IMR-90 (cell line): ENCODE measurements around the gene ZNF485. TPM values are rescaled to one million over a fixed set of nuclear protein-coding genes. Genes with fewer than 3 reads are reported as not detected.

Source experiments
- ATAC-seq: fragments of 200-7000 bp; cut with Tn5 transposase; 2 replicates; pipeline ENCODE4 v1.9.1; 2020; ENCODE audit warnings: low read depth, mild to moderate bottlenecking, moderate library complexity
- BruUV-seq: library from RNA; stranded (reverse); fragments of 400-500 nt; replicated peaks from 2 replicates; lab custom pipeline; 2021; lab: Mats Ljungman, UMichigan
- CTCF ChIA-PET: fragments of 300-600 bp; formaldehyde crosslinking; extraction: SDS; loops from one replicate; lab custom pipeline; 2021; ENCODE audit warnings: antibody characterized with exemption; lab: Yijun Ruan, JAX
- POLR2A ChIA-PET: fragments of 300-600 bp; sonication (Branson Sonifier 250); formaldehyde crosslinking; loops from one replicate; lab custom pipeline; 2022; ENCODE audit warnings: antibody characterized with exemption; ENCODE audit not compliant: unreplicated experiment; lab: Charles Lee
- DNase-seq: peaks from one replicate; pipeline ENCODE4 v3.0.0; 2013
- H2AFZ ChIP-seq: replicated peaks from 2 replicates; pipeline ENCODE3; 2013; ENCODE audit warnings: low read length, mild to moderate bottlenecking; ENCODE audit not compliant: poor library complexity
- H2AK5ac ChIP-seq: 2 replicates; pipeline ENCODE4 v1.6.1; 2013; ENCODE audit warnings: low read depth, low read length, inconsistent platforms
- H2AK9ac ChIP-seq: replicated peaks from 2 replicates; pipeline ENCODE3; 2013; ENCODE audit warnings: mild to moderate bottlenecking, low read depth, low read length, moderate library complexity; ENCODE audit not compliant: poor library complexity
- H2BK120ac ChIP-seq: 2 replicates; pipeline ENCODE4 v1.6.1; 2013; ENCODE audit warnings: low read depth, low read length, inconsistent platforms
- H2BK15ac ChIP-seq: 3 replicates; pipeline ENCODE4 v1.6.1; 2013; ENCODE audit warnings: low read depth, low read length, inconsistent platforms
- H2BK20ac ChIP-seq: 2 replicates; pipeline ENCODE4 v1.6.1; 2013; ENCODE audit warnings: low read depth, mild to moderate bottlenecking, inconsistent platforms, low read length, moderate library complexity
- H2BK5ac ChIP-seq: 2 replicates; pipeline ENCODE4 v1.6.1; 2013; ENCODE audit warnings: mild to moderate bottlenecking, low read depth, low read length, inconsistent platforms; ENCODE audit not compliant: poor library complexity, severe bottlenecking
- H3K14ac ChIP-seq: replicated peaks from 2 replicates; pipeline ENCODE4 v1.6.1; 2013; ENCODE audit warnings: low read depth, low read length, inconsistent platforms
- H3K18ac ChIP-seq: 2 replicates; pipeline ENCODE4 v1.6.1; 2013; ENCODE audit warnings: low read depth, low read length, control low read depth
- H3K23ac ChIP-seq: 2 replicates; pipeline ENCODE4 v1.6.1; 2013; ENCODE audit warnings: low read depth, low read length, inconsistent platforms
- H3K27ac ChIP-seq: 2 replicates; pipeline ENCODE4 v1.5.1; 2013; ENCODE audit warnings: mild to moderate bottlenecking, control low read depth, low read length; ENCODE audit not compliant: insufficient read depth
- H3K27me3 ChIP-seq: 2 replicates; pipeline ENCODE4 v1.6.1; 2013; ENCODE audit warnings: low read length; ENCODE audit not compliant: control insufficient read depth, insufficient read depth
- H3K36me3 ChIP-seq: 2 replicates; pipeline ENCODE4 v1.6.1; 2013; ENCODE audit warnings: low read length, mixed read lengths; ENCODE audit not compliant: control insufficient read depth, insufficient read depth
- H3K4ac ChIP-seq: 2 replicates; pipeline ENCODE4 v1.6.1; 2013; ENCODE audit warnings: low read depth, low read length, inconsistent platforms
- H3K4me1 ChIP-seq: 2 replicates; pipeline ENCODE4 v1.6.1; 2013; ENCODE audit warnings: low read length, mixed read lengths; ENCODE audit not compliant: control insufficient read depth, insufficient read depth
- H3K4me2 ChIP-seq: 2 replicates; pipeline ENCODE4 v1.6.1; 2013; ENCODE audit warnings: low read depth, mild to moderate bottlenecking, control low read depth, low read length, moderate library complexity
- H3K4me3 ChIP-seq: 2 replicates; pipeline ENCODE4 v1.5.1; 2013; ENCODE audit warnings: low read depth, mild to moderate bottlenecking, control low read depth, low read length, moderate library complexity; ENCODE audit not compliant: insufficient read depth
- H3K56ac ChIP-seq: 2 replicates; pipeline ENCODE4 v1.6.1; 2013; ENCODE audit warnings: low read length, inconsistent platforms; ENCODE audit not compliant: insufficient read depth; ENCODE audit errors: extremely low read depth
- H3K79me1 ChIP-seq, 2 experiments: 2 replicates each; pipeline ENCODE4 v1.6.1; 2013; ENCODE audit warnings: low read length in 2 of 2, inconsistent platforms in 1 of 2, low read depth in 1 of 2
- H3K9ac ChIP-seq: 2 replicates; pipeline ENCODE4 v1.6.1; 2013; ENCODE audit warnings: low read depth, low read length, control low read depth
- H3K9me1 ChIP-seq: 2 replicates; pipeline ENCODE4 v1.6.1; 2013; ENCODE audit warnings: low read length, inconsistent platforms; ENCODE audit not compliant: insufficient read depth
- H3K9me3 ChIP-seq: 2 replicates; pipeline ENCODE4 v1.6.1; 2013; ENCODE audit warnings: low read length; ENCODE audit not compliant: control insufficient read depth, insufficient read depth
- H4K20me1 ChIP-seq: 2 replicates; pipeline ENCODE4 v1.6.1; 2013; ENCODE audit warnings: low read length, inconsistent platforms; ENCODE audit not compliant: insufficient read depth
- H4K5ac ChIP-seq: 2 replicates; pipeline ENCODE4 v1.6.1; 2013; ENCODE audit warnings: mild to moderate bottlenecking, low read depth, low read length, control low read depth
- H4K8ac ChIP-seq, 2 experiments: 2 replicates each; pipeline ENCODE4 v1.6.1; 2013; ENCODE audit warnings: low read depth in 2 of 2, low read length in 2 of 2, control low read depth in 1 of 2, inconsistent platforms in 1 of 2
- H4K91ac ChIP-seq: 2 replicates; pipeline ENCODE4 v1.6.1; 2013; ENCODE audit warnings: low read depth, low read length, inconsistent platforms; ENCODE audit not compliant: insufficient read depth
- BHLHE40 ChIP-seq: fragments of 150-350 bp; IDR thresholded peaks from 2 replicates; pipeline ENCODE4 v1.6.1; 2016; ENCODE audit warnings: mild to moderate bottlenecking, low read depth, low read length
- CEBPB ChIP-seq: IDR thresholded peaks from 2 replicates; pipeline ENCODE4 v1.6.1; 2012; ENCODE audit warnings: low read depth, low read length, improper control_type of control experiment
- CHD1 ChIP-seq: IDR thresholded peaks from 2 replicates; pipeline ENCODE4 v1.6.1; 2012; ENCODE audit warnings: low read depth, low read length, improper control_type of control experiment
- FOS ChIP-seq: fragments of 150-350 bp; IDR thresholded peaks from 2 replicates; pipeline ENCODE4 v1.6.1; 2016; ENCODE audit warnings: low read depth, low read length
- MAFK ChIP-seq: IDR thresholded peaks from 2 replicates; pipeline ENCODE4 v1.6.1; 2012; ENCODE audit warnings: low read depth, low read length, improper control_type of control experiment
- MAZ ChIP-seq: IDR thresholded peaks from 2 replicates; pipeline ENCODE4 v1.6.1; 2012; ENCODE audit warnings: low read depth, mild to moderate bottlenecking, low read length, improper control_type of control experiment, moderate library complexity, borderline replicate concordance
- MXI1 ChIP-seq: IDR thresholded peaks from 2 replicates; pipeline ENCODE4 v1.6.1; 2012; ENCODE audit warnings: low read depth, mild to moderate bottlenecking, low read length, moderate library complexity, borderline replicate concordance
- NFE2L2 ChIP-seq: fragments of 150-350 bp; IDR thresholded peaks from 2 replicates; pipeline ENCODE4 v1.6.1; 2016; ENCODE audit warnings: low read depth, mild to moderate bottlenecking, low read length
- POLR2A ChIP-seq: IDR thresholded peaks from 2 replicates; pipeline ENCODE4 v1.6.1; 2012; ENCODE audit warnings: mild to moderate bottlenecking, low read depth, low read length
- RAD21 ChIP-seq: IDR thresholded peaks from 2 replicates; pipeline ENCODE4 v1.6.1; 2012; ENCODE audit warnings: low read length, improper control_type of control experiment
- RCOR1 ChIP-seq: IDR thresholded peaks from 2 replicates; pipeline ENCODE4 v1.6.1; 2012; ENCODE audit warnings: mild to moderate bottlenecking, low read length, improper control_type of control experiment; ENCODE audit not compliant: insufficient replicate concordance
- RFX5 ChIP-seq: IDR thresholded peaks from 2 replicates; pipeline ENCODE4 v1.8.0; 2012; ENCODE audit warnings: low read depth, mild to moderate bottlenecking, low read length, moderate library complexity
- SMC3 ChIP-seq: fragments of 150-350 bp; IDR thresholded peaks from 2 replicates; pipeline ENCODE4 v1.6.1; 2016; ENCODE audit warnings: low read depth, mild to moderate bottlenecking, antibody characterized with exemption, low read length, moderate library complexity
- WGBS, 2 experiments: methylation state at CpG; one replicate each; pipeline versions ENCODE4 v1.1.5 to v1.1.7; 2013; ENCODE audit warnings: missing lambda C conversion rate in 2 of 2; ENCODE audit not compliant: insufficient read length in 1 of 2; ENCODE audit errors: extremely low coverage in 2 of 2; 5-methylcytosine and 5-hydroxymethylcytosine counted together
- dilution Hi-C: fragments of 300-500 bp; cut with HindIII; formaldehyde crosslinking; loops from one replicate; pipeline ENCODE4 v1.14.3; 2018; ENCODE audit warnings: low sequenced_read_pairs; ENCODE audit not compliant: unreplicated experiment
- in situ Hi-C: fragments of 300-500 bp; cut with MboI; formaldehyde crosslinking; loops from 3 replicates; pipeline ENCODE4 v1.14.3; 2019; ENCODE audit warnings: low sequenced_read_pairs, inconsistent platforms, mixed read lengths
- intact Hi-C: fragments of 100-400 bp; cut with micrococcal nuclease; formaldehyde crosslinking; loops from 2 replicates; pipeline ENCODE4 v1.10.0; 2022
- polyA plus RNA-seq, 3 experiments: library from polyadenylated mRNA; depleted of rRNA; stranded (reverse); fragments of >200 nt; gene quantifications; 2 replicates each; pipeline ENCODE4 v1.2.3, GENCODE V29; 2012; ENCODE audit warnings: low replicate concordance in 1 of 3
- total RNA-seq: library from RNA; depleted of rRNA; stranded (reverse); fragments of >200 nt; gene quantifications from 2 replicates; pipeline ENCODE4 v1.2.3, GENCODE V29; 2012
- TF ChIP-seq, protein P1 (sequence below): fragments of 150-350 bp; IDR thresholded peaks from 2 replicates; pipeline ENCODE4 v1.6.1; 2017; ENCODE audit warnings: mild to moderate bottlenecking, antibody characterized with exemption, low read length, low read depth
- TF ChIP-seq, protein P2 (sequence below): conservative IDR thresholded peaks from 2 replicates; pipeline ENCODE4 v1.5.1; 2012; ENCODE audit warnings: mild to moderate bottlenecking, low read depth, low read length, improper control_type of control experiment
- TF ChIP-seq, protein P3 (sequence below): fragments of 150-350 bp; IDR thresholded peaks from 2 replicates; pipeline ENCODE4 v1.6.1; 2016; ENCODE audit warnings: low read depth, mild to moderate bottlenecking, low read length, moderate library complexity, borderline replicate concordance

ZNF485 gene
- total and polyA plus RNA-seq, 2 of the 4 experiments (the other 2 are of a cell fraction), result 1.0 to 2.2 TPM

DNA sequence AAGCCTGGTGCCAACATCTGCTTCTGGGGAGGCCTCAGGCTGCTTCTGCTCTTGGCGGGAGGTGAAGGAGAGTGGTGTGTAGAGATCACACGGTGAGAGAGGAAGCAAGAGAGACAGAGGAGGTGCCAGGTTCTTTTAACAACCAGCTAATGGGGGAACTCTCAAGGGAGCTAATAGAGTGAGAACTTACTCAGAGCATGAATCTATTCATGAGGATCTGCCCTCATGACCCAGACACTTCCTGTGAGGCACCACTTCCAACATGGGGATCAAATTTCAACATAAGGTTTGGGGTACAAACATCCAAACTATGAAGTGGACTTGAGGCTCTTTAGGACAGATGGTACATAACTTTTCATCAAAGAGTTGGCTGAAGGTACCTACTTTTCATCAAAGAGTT, 47.5 kb downstream of the ZNF485 start:
- WGBS, 2 experiments, result no CpG with 5 or more reads among the region's 2 CpGs
- peaks cover 3% of the 10 kb centered on the region; the same call in 1 of the 2 replicates for H3K27me3 ChIP-seq
- dilution Hi-C loops (no loop called here), in situ Hi-C loops (no loop called here), intact Hi-C loops (no loop called here)
- no peak overlapping the region for H3K14ac ChIP-seq
- H2AFZ ChIP-seq, result no peak overlapping the region
- H4K20me1 ChIP-seq, result no peaks in the 10 kb centered on the region
- H3K9ac ChIP-seq, result no peak overlapping the region
- no peak overlapping the region for H3K4me2 ChIP-seq
- H3K27ac ChIP-seq, result no peak overlapping the region
- peak; percentile 38 for ATAC-seq
- H2BK15ac ChIP-seq, result no peak overlapping the region
- no peak overlapping the region for H4K91ac ChIP-seq
- CTCF ChIA-PET, result no interaction called here
- peak; percentile 32 for DNase-seq
- H3K56ac ChIP-seq, result no peak overlapping the region
- H2AK9ac ChIP-seq, result no peak overlapping the region
- no peak overlapping the region for H3K4ac ChIP-seq
- H2BK20ac ChIP-seq, result no peak overlapping the region
- no peak overlapping the region for H2BK120ac ChIP-seq
- H3K79me1 ChIP-seq, result no peaks in the 10 kb centered on the region; a peak in 1 of 4 replicates
- H3K9me3 ChIP-seq, result no peaks in the 10 kb centered on the region
- no peaks in the 10 kb centered on the region for H3K36me3 ChIP-seq
- H2BK5ac ChIP-seq, result no peak overlapping the region
- 0 out of 2 replicates have a peak, but pooled peaks cover 2% of the 10 kb centered on the region for H3K4me1 ChIP-seq
- POLR2A ChIA-PET, result no interaction called here
- no TSS peak for BruUV-seq
- H2AK5ac ChIP-seq, result no peak overlapping the region
- H4K8ac ChIP-seq, result no peak overlapping the region
- no peak overlapping the region for H4K5ac ChIP-seq
- no peak overlapping the region for H3K4me3 ChIP-seq
- H3K9me1 ChIP-seq, result no peaks in the 10 kb centered on the region
- no peak overlapping the region for H3K18ac ChIP-seq
- H3K23ac ChIP-seq, result no peak overlapping the region
- TF ChIP-seq MXI1 (no peak), RCOR1 (no peak), POLR2A (no peak), NFE2L2 (no peak), CEBPB (no peak), RFX5 (no peak), SMC3 (no peak), MAZ (no peak), MAFK (no peak), CHD1 (no peak), RAD21 (no peak), BHLHE40 (no peak), FOS (no peak)
- TF ChIP-seq, protein P1, sequence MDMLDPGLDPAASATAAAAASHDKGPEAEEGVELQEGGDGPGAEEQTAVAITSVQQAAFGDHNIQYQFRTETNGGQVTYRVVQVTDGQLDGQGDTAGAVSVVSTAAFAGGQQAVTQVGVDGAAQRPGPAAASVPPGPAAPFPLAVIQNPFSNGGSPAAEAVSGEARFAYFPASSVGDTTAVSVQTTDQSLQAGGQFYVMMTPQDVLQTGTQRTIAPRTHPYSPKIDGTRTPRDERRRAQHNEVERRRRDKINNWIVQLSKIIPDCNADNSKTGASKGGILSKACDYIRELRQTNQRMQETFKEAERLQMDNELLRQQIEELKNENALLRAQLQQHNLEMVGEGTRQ, result no peak
- TF ChIP-seq, protein P2, sequence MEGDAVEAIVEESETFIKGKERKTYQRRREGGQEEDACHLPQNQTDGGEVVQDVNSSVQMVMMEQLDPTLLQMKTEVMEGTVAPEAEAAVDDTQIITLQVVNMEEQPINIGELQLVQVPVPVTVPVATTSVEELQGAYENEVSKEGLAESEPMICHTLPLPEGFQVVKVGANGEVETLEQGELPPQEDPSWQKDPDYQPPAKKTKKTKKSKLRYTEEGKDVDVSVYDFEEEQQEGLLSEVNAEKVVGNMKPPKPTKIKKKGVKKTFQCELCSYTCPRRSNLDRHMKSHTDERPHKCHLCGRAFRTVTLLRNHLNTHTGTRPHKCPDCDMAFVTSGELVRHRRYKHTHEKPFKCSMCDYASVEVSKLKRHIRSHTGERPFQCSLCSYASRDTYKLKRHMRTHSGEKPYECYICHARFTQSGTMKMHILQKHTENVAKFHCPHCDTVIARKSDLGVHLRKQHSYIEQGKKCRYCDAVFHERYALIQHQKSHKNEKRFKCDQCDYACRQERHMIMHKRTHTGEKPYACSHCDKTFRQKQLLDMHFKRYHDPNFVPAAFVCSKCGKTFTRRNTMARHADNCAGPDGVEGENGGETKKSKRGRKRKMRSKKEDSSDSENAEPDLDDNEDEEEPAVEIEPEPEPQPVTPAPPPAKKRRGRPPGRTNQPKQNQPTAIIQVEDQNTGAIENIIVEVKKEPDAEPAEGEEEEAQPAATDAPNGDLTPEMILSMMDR, result no peak
- TF ChIP-seq, protein P3, sequence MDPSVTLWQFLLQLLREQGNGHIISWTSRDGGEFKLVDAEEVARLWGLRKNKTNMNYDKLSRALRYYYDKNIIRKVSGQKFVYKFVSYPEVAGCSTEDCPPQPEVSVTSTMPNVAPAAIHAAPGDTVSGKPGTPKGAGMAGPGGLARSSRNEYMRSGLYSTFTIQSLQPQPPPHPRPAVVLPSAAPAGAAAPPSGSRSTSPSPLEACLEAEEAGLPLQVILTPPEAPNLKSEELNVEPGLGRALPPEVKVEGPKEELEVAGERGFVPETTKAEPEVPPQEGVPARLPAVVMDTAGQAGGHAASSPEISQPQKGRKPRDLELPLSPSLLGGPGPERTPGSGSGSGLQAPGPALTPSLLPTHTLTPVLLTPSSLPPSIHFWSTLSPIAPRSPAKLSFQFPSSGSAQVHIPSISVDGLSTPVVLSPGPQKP, result no peak
